ENCODE data around the gene GSG1.

DNA sequence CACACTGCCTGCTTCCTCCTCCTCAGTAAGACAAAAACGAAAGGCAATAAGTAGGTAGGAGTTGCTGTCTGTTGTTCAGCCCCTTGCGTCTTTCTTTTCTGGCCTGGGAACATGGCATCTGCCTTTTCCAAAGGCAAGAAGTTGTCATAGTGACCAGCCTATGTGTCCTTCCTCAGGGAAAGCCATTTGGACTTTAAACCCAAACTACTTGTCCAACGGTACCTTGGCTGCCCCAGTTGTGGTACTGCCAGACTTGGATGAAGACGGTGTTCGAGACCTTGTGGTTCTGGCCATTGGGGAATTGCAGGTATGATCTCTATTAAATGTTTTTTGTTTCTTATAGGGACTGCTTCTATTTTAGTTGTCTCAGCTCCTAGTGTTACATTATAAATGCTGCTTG is 40.8 kb downstream of the GSG1 start:
- TF ChIP-seq, protein P1, sequence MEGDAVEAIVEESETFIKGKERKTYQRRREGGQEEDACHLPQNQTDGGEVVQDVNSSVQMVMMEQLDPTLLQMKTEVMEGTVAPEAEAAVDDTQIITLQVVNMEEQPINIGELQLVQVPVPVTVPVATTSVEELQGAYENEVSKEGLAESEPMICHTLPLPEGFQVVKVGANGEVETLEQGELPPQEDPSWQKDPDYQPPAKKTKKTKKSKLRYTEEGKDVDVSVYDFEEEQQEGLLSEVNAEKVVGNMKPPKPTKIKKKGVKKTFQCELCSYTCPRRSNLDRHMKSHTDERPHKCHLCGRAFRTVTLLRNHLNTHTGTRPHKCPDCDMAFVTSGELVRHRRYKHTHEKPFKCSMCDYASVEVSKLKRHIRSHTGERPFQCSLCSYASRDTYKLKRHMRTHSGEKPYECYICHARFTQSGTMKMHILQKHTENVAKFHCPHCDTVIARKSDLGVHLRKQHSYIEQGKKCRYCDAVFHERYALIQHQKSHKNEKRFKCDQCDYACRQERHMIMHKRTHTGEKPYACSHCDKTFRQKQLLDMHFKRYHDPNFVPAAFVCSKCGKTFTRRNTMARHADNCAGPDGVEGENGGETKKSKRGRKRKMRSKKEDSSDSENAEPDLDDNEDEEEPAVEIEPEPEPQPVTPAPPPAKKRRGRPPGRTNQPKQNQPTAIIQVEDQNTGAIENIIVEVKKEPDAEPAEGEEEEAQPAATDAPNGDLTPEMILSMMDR (IDR thresholded peaks at IDR 0.05; ENCODE audit: control extremely low read depth in 1 of 3, insufficient read depth in 1 of 3, low read depth in 1 of 3, low read length in 3 of 3): no peak
- TF ChIP-seq TCF12 (IDR thresholded peaks at IDR 0.05; ENCODE audit: low read depth, low read length): no peak
- TF ChIP-seq SRF (IDR thresholded peaks at IDR 0.05; ENCODE audit: low read depth, low read length): no peak
- no peak for TF ChIP-seq SIRT6 (IDR thresholded peaks at IDR 0.05; ENCODE audit: low read length)
- no peak for TF ChIP-seq FOSL1 (IDR thresholded peaks at IDR 0.05; ENCODE audit: insufficient read depth, low read depth, low read length)
- TF ChIP-seq TAF1 (IDR thresholded peaks at IDR 0.05; ENCODE audit: low read depth, low read length): no peak
- no peak for TF ChIP-seq KDM4A (IDR thresholded peaks at IDR 0.05; ENCODE audit: low read depth, low read length, severe bottlenecking)
- TF ChIP-seq KDM5A (IDR thresholded peaks at IDR 0.05; ENCODE audit: low read length): no peak
- TF ChIP-seq RNF2 (IDR thresholded peaks at IDR 0.05; ENCODE audit: borderline replicate concordance, low read depth, low read length, missing control alignments, poor library complexity, severe bottlenecking): no peak
- TF ChIP-seq EP300 (IDR thresholded peaks at IDR 0.05; ENCODE audit: borderline replicate concordance in 1 of 2, low read depth in 2 of 2, low read length in 2 of 2): no peak
- no peak for TF ChIP-seq POU5F1 (IDR thresholded peaks at IDR 0.05; ENCODE audit: low read depth, low read length)

Measured in H1 (cell line).